Measurements from ENCODE around the gene GJA8. TPM values are rescaled to one million over a fixed set of nuclear protein-coding genes. Genes with fewer than 3 reads are reported as not detected.
"Not testable (repeated sequence)": the region's sequence is repeated elsewhere in the genome, so short reads cannot be mapped to it uniquely, and the experiment has no call there.

Gene GJA8
- total RNA-seq (2.4 TPM), polyA plus RNA-seq (ENCODE audit: insufficient read depth, low read depth, low replicate concordance) (not detected)
- long read RNA-seq, donor 1, partial matches to known transcripts, result 0 of 1 reads
- long read RNA-seq, donor 1, other reads (novel, unspliced or antisense), result 0 of 1 reads
- long read RNA-seq, donor 2, partial matches to known transcripts, result 0 of 1 reads
- long read RNA-seq, donor 2, other reads (novel, unspliced or antisense), result 0 of 1 reads
- long read RNA-seq, donor 3, result 0 reads
- long read RNA-seq, donor 4, result 0 reads
- long read RNA-seq, donor 5, result 0 reads
- long read RNA-seq, donor 6, result 0 reads
- long read RNA-seq, donor 7, result 0 reads
- long read RNA-seq, donor 8, partial matches to known transcripts, result 0 of 1 reads
- long read RNA-seq, donor 8, other reads (novel, unspliced or antisense), result 0 of 1 reads
- long read RNA-seq, donor 9, result 0 reads
- long read RNA-seq, donor 10, result 0 reads

GRCh38 chr1:147902253-147902845 lies at the start of gene GJA8:
GJA8 (plus strand) TSS chr1:147902795; CDS start chr1:147907956, 5,161 bp downstream.
- H3K4me1 ChIP-seq (ENCODE audit: control insufficient read depth in 2 of 3, insufficient read depth in 2 of 3, low read depth in 1 of 3, low read length in 3 of 3), result peaks cover 0 to 6% (median 0%) of the 10 kb centered on the region in 3 donors
- no peaks in the 10 kb centered on the region for H3K36me3 ChIP-seq (ENCODE audit: control insufficient read depth in 2 of 3, insufficient read depth in 3 of 3, low read length in 3 of 3)
- DNase-seq (peak in 3 of 5 donors; percentile 17 to 32 (median 25)), FAIRE-seq (no peak)
- no peak within 1 kb of the TSS for H3K27ac ChIP-seq (ENCODE audit: low read depth in 2 of 2, low read length in 2 of 2)
- H3K9ac ChIP-seq (ENCODE audit: low read length in 3 of 3), result no peak within 1 kb of the TSS
- H3K27me3 ChIP-seq (ENCODE audit: control insufficient read depth, insufficient read depth, low read length), result no peaks in the 10 kb centered on the region
- TF ChIP-seq CTCF (IDR thresholded peaks at IDR 0.05; ENCODE audit: borderline replicate concordance, extremely low read depth, insufficient read depth), result no peak
- no peaks in the 10 kb centered on the region for H3K9me3 ChIP-seq (ENCODE audit: control insufficient read depth in 2 of 3, insufficient read depth in 1 of 3, low read length in 3 of 3)
- intact Hi-C loops (cut with DNase I), result no loop called here
- no peak within 1 kb of the TSS for H3K4me3 ChIP-seq (ENCODE audit: low read length in 3 of 3)

GRCh38 chr1:147853391-147853790 lies 49.2 kb upstream of the GJA8 start:
- peak in 2 of 5 donors; percentile 34 to 42 for DNase-seq

GRCh38 chr1:147854989-147855388 lies 47.6 kb upstream of the GJA8 start:
- H3K27ac ChIP-seq (ENCODE audit: low read depth in 2 of 2, low read length in 2 of 2); H3K4me3 ChIP-seq (ENCODE audit: low read length in 3 of 3); H3K9ac ChIP-seq (ENCODE audit: low read length in 3 of 3); intact Hi-C loops (cut with DNase I); H3K9me3 ChIP-seq (ENCODE audit: control insufficient read depth in 2 of 3, insufficient read depth in 1 of 3, low read length in 3 of 3); DNase-seq; H3K36me3 ChIP-seq (ENCODE audit: control insufficient read depth in 2 of 3, insufficient read depth in 3 of 3, low read length in 3 of 3); H3K27me3 ChIP-seq (ENCODE audit: control insufficient read depth, insufficient read depth, low read length); H3K4me1 ChIP-seq (ENCODE audit: control insufficient read depth in 2 of 3, insufficient read depth in 2 of 3, low read depth in 1 of 3, low read length in 3 of 3); FAIRE-seq: not testable (repeated sequence)

More at GRCh38 chr1:147853391-147853790, 49.2 kb upstream of the GJA8 start:
- H3K36me3 ChIP-seq (ENCODE audit: control insufficient read depth in 2 of 3, insufficient read depth in 3 of 3, low read length in 3 of 3), result no peaks in the 10 kb centered on the region
- H3K4me3 ChIP-seq (ENCODE audit: low read length in 3 of 3), result no peak overlapping the region
- H3K27ac ChIP-seq (ENCODE audit: low read depth in 2 of 2, low read length in 2 of 2), result no peak overlapping the region
- TF ChIP-seq CTCF (IDR thresholded peaks at IDR 0.05; ENCODE audit: borderline replicate concordance, extremely low read depth, insufficient read depth), result no peak
- intact Hi-C loops (cut with DNase I), result no loop called here
- no peak overlapping the region for H3K9ac ChIP-seq (ENCODE audit: low read length in 3 of 3)
- no peaks in the 10 kb centered on the region for H3K27me3 ChIP-seq (ENCODE audit: control insufficient read depth, insufficient read depth, low read length)
- no peak for FAIRE-seq
- H3K9me3 ChIP-seq (ENCODE audit: control insufficient read depth in 2 of 3, insufficient read depth in 1 of 3, low read length in 3 of 3), result no peaks in the 10 kb centered on the region
- H3K4me1 ChIP-seq (ENCODE audit: control insufficient read depth in 2 of 3, insufficient read depth in 2 of 3, low read depth in 1 of 3, low read length in 3 of 3), result peaks cover 0 to 6% (median 0%) of the 10 kb centered on the region in 3 donors

GRCh38 chr1:147855996-147856395 lies 46.6 kb upstream of the GJA8 start:
- H3K36me3 ChIP-seq (ENCODE audit: control insufficient read depth in 2 of 3, insufficient read depth in 3 of 3, low read length in 3 of 3); H3K4me3 ChIP-seq (ENCODE audit: low read length in 3 of 3); H3K27me3 ChIP-seq (ENCODE audit: control insufficient read depth, insufficient read depth, low read length); H3K4me1 ChIP-seq (ENCODE audit: control insufficient read depth in 2 of 3, insufficient read depth in 2 of 3, low read depth in 1 of 3, low read length in 3 of 3); H3K27ac ChIP-seq (ENCODE audit: low read depth in 2 of 2, low read length in 2 of 2); H3K9ac ChIP-seq (ENCODE audit: low read length in 3 of 3); H3K9me3 ChIP-seq (ENCODE audit: control insufficient read depth in 2 of 3, insufficient read depth in 1 of 3, low read length in 3 of 3); intact Hi-C loops (cut with DNase I); FAIRE-seq; DNase-seq: not testable (repeated sequence)

GRCh38 chr1:147867204-147867603 lies 35.4 kb upstream of the GJA8 start:
- H3K27ac ChIP-seq (ENCODE audit: low read depth in 2 of 2, low read length in 2 of 2); H3K4me1 ChIP-seq (ENCODE audit: control insufficient read depth in 2 of 3, insufficient read depth in 2 of 3, low read depth in 1 of 3, low read length in 3 of 3); H3K4me3 ChIP-seq (ENCODE audit: low read length in 3 of 3); intact Hi-C loops (cut with DNase I); H3K9me3 ChIP-seq (ENCODE audit: control insufficient read depth in 2 of 3, insufficient read depth in 1 of 3, low read length in 3 of 3); H3K36me3 ChIP-seq (ENCODE audit: control insufficient read depth in 2 of 3, insufficient read depth in 3 of 3, low read length in 3 of 3); H3K27me3 ChIP-seq (ENCODE audit: control insufficient read depth, insufficient read depth, low read length); FAIRE-seq; H3K9ac ChIP-seq (ENCODE audit: low read length in 3 of 3); DNase-seq: not testable (repeated sequence)
